ENCODE data around the gene MYL6. TPM values are rescaled to one million over a fixed set of nuclear protein-coding genes. Genes with fewer than 3 reads are reported as not detected.
A peak's percentile ranks its signal among the peaks of the same experiment; 100 is the strongest.
"Not testable (repeated sequence)": the region's sequence is repeated elsewhere in the genome, so short reads cannot be mapped to it uniquely, and the experiment has no call there.

The MYL6 gene
- 417 TPM for total RNA-seq

GRCh38 chr12:56158029-56158925, at the start of gene MYL6:
Gene MYL6, plus strand, starts transcription at chr12:56158359. Its CDS starts 43 bp downstream, at chr12:56158402.
- peak; percentile 95 for DNase-seq

GRCh38 chr12:56110571-56110970, 47.6 kb upstream of the MYL6 start:
- DNase-seq: no peak

GRCh38 chr12:56114084-56114483, 44.1 kb upstream of the MYL6 start:
- no peak for DNase-seq

- no peak for DNase-seq
Measured at GRCh38 chr12:56115329-56115728, 42.8 kb upstream of the MYL6 start.

GRCh38 chr12:56116267-56117081, 41.7 kb upstream of the MYL6 start, which contains the start of gene RPL41:
Gene RPL41, plus strand, starts transcription at chr12:56116633.
- peak; percentile 87 for DNase-seq

GRCh38 chr12:56117082-56117706, 41.0 kb upstream of the MYL6 start:
- DNase-seq: not testable (repeated sequence)

GRCh38 chr12:56117778-56118687, 40.1 kb upstream of the MYL6 start, which contains the start of gene ZC3H10:
Gene ZC3H10, plus strand, starts transcription at chr12:56118266. Its CDS starts 2,297 bp downstream, at chr12:56120563.
- peak; percentile 94 for DNase-seq

GRCh38 chr12:56118688-56119357, 39.3 kb upstream of the MYL6 start:
- no peak for DNase-seq

GRCh38 chr12:56119361-56119796, 38.8 kb upstream of the MYL6 start:
- DNase-seq: peak; percentile 6

GRCh38 chr12:56120158-56120846, 37.9 kb upstream of the MYL6 start:
- no peak for DNase-seq

GRCh38 chr12:56121204-56121870, 36.8 kb upstream of the MYL6 start:
- DNase-seq: no peak

GRCh38 chr12:56122637-56123036, 35.5 kb upstream of the MYL6 start:
- DNase-seq: no peak

GRCh38 chr12:56124133-56124532, 34.0 kb upstream of the MYL6 start:
- no peak for DNase-seq

GRCh38 chr12:56126732-56127239, 31.4 kb upstream of the MYL6 start:
- DNase-seq: no peak

- DNase-seq: no peak
Measured at GRCh38 chr12:56127485-56127887, 30.7 kb upstream of the MYL6 start.

GRCh38 chr12:56127888-56128669, 30.1 kb upstream of the MYL6 start, which contains the start of gene ESYT1:
Gene ESYT1, plus strand, starts transcription at chr12:56128267. Its CDS starts 53 bp downstream, at chr12:56128320.
- DNase-seq: peak; percentile 99

- DNase-seq: no peak
Measured at GRCh38 chr12:56128670-56129205, 29.4 kb upstream of the MYL6 start.

Data from occipital lobe (tissue), 2 donors.